ENCODE results near the gene GOLPH3. TPM values are rescaled to one million over a fixed set of nuclear protein-coding genes. Genes with fewer than 3 reads are reported as not detected.

The GOLPH3 gene
- total RNA-seq, 1 donor from 2014 or later = 64.6 TPM

- H3K36me3 ChIP-seq (ENCODE audit: control insufficient read depth, insufficient read depth, low read length) = peaks cover 6% of the 10 kb centered on the region
- TF ChIP-seq CTCF (IDR thresholded peaks at IDR 0.05; ENCODE audit: insufficient read depth, low read length, poor library complexity, severe bottlenecking) = no peak
These were observed 71.7 kb downstream of the GOLPH3 start for GRCh38 chr5:32102254-32102986.

GRCh38 chr5:32100691-32101302 is 73.3 kb downstream of the GOLPH3 start:
- peaks cover 3% of the 10 kb centered on the region for H3K36me3 ChIP-seq (ENCODE audit: control insufficient read depth, insufficient read depth, low read length)
- H3K27me3 ChIP-seq (ENCODE audit: control insufficient read depth, insufficient read depth, low read length) = no peaks in the 10 kb centered on the region
- no peak for TF ChIP-seq CTCF (IDR thresholded peaks at IDR 0.05; ENCODE audit: insufficient read depth, low read length, poor library complexity, severe bottlenecking)
- no peak overlapping the region for H3K4me3 ChIP-seq (ENCODE audit: low read depth, low read length)
- no peak for DNase-seq (ENCODE audit: low read depth)

More at GRCh38 chr5:32102254-32102986, 71.7 kb downstream of the GOLPH3 start:
- H3K4me3 ChIP-seq (ENCODE audit: low read depth, low read length) = no peak overlapping the region
- H3K27me3 ChIP-seq (ENCODE audit: control insufficient read depth, insufficient read depth, low read length) = no peaks in the 10 kb centered on the region
- no peak for DNase-seq (ENCODE audit: low read depth)

- H3K36me3 ChIP-seq (ENCODE audit: control insufficient read depth, insufficient read depth, low read length) = peaks cover 3% of the 10 kb centered on the region
- no peak for DNase-seq (ENCODE audit: low read depth)
These were observed 73.9 kb downstream of the GOLPH3 start for GRCh38 chr5:32100230-32100629.

GRCh38 chr5:32099486-32100035 is 74.6 kb downstream of the GOLPH3 start:
- Histone ChIP-seq H3K27me3 (ENCODE audit: control insufficient read depth, insufficient read depth, low read length) (no peaks in the 10 kb centered on the region), H3K36me3 (ENCODE audit: control insufficient read depth, insufficient read depth, low read length) (peaks cover 3% of the 10 kb centered on the region), H3K4me3 (ENCODE audit: low read depth, low read length) (no peak overlapping the region)
- DNase-seq (ENCODE audit: low read depth) = no peak
- no peak for TF ChIP-seq CTCF (IDR thresholded peaks at IDR 0.05; ENCODE audit: insufficient read depth, low read length, poor library complexity, severe bottlenecking)

More at GRCh38 chr5:32100230-32100629, 73.9 kb downstream of the GOLPH3 start:
- Histone ChIP-seq H3K4me3 (ENCODE audit: low read depth, low read length) (no peak overlapping the region), H3K27me3 (ENCODE audit: control insufficient read depth, insufficient read depth, low read length) (no peaks in the 10 kb centered on the region)
- no peak for TF ChIP-seq CTCF (IDR thresholded peaks at IDR 0.05; ENCODE audit: insufficient read depth, low read length, poor library complexity, severe bottlenecking)

GRCh38 chr5:32098890-32099310 is 75.2 kb downstream of the GOLPH3 start:
- Histone ChIP-seq H3K27me3 (ENCODE audit: control insufficient read depth, insufficient read depth, low read length) (no peaks in the 10 kb centered on the region), H3K36me3 (ENCODE audit: control insufficient read depth, insufficient read depth, low read length) (peaks cover 3% of the 10 kb centered on the region), H3K4me3 (ENCODE audit: low read depth, low read length) (no peak overlapping the region)
- DNase-seq (ENCODE audit: low read depth) = no peak
- no peak for TF ChIP-seq CTCF (IDR thresholded peaks at IDR 0.05; ENCODE audit: insufficient read depth, low read length, poor library complexity, severe bottlenecking)
